ENCODE results near the gene PDE9A.

Gene PDE9A

DNA sequence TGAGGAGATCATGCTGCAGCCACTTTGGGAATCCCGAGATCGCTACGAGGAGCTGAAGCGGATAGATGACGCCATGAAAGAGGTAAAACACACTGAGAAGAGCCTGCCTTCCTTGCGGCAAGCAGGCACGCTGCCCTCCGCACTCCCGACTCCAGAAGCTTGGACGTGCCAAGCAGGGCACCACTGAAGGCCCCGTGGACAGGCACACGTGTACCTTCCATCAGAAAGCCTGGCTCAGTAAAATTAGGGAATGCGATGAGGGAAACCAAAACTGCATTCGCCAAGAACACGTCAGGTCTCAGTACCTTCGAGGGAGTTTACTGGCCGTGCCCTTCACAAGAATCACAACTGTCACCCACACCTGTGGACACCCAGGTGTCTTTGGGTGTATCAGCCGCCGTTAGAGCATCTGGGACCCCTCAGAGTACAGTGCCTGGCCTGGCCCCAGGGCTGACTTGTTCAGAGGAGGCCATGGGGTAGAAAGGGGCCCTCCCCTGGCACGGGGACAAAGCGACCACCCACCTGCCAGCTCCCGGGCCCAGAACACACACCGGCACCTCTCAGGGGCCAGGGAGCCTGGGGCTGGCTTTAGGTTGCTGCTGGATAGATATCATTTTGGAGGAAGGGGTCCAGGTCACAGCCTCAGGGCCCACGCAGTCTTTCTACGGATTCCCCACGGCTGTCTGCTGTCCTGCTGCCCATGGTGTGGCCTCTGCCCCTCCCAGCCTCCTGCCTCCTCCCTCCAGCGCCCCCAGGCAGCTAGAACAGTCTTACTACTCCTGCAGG is 117.5 kb downstream of the PDE9A start:
- TF ChIP-seq TCF12 (IDR thresholded peaks at IDR 0.05; ENCODE audit: low read depth) (no peak), YY1 (IDR thresholded peaks at IDR 0.05; ENCODE audit: low read depth) (no peak), FOXM1 (IDR thresholded peaks at IDR 0.05; ENCODE audit: borderline replicate concordance, low read depth) (no peak), CREB1 (IDR thresholded peaks at IDR 0.05; ENCODE audit: low read depth) (no peak), NFIC (IDR thresholded peaks at IDR 0.05) (no peak), EP300 (IDR thresholded peaks at IDR 0.05; ENCODE audit: borderline replicate concordance) (no peak), EGR1 (IDR thresholded peaks at IDR 0.05) (no peak), TEAD4 (IDR thresholded peaks at IDR 0.05) (no peak), CEBPB (IDR thresholded peaks at IDR 0.05) (no peak), ZBTB7A (IDR thresholded peaks at IDR 0.05; ENCODE audit: low read depth) (no peak), TAF1 (IDR thresholded peaks at IDR 0.05; ENCODE audit: low read depth) (no peak)
- TF ChIP-seq, protein P1, sequence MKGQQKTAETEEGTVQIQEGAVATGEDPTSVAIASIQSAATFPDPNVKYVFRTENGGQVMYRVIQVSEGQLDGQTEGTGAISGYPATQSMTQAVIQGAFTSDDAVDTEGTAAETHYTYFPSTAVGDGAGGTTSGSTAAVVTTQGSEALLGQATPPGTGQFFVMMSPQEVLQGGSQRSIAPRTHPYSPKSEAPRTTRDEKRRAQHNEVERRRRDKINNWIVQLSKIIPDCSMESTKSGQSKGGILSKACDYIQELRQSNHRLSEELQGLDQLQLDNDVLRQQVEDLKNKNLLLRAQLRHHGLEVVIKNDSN (IDR thresholded peaks at IDR 0.05): no peak
- TF ChIP-seq, protein P2, sequence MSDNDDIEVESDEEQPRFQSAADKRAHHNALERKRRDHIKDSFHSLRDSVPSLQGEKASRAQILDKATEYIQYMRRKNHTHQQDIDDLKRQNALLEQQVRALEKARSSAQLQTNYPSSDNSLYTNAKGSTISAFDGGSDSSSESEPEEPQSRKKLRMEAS (IDR thresholded peaks at IDR 0.05): no peak
- TF ChIP-seq, protein P3, sequence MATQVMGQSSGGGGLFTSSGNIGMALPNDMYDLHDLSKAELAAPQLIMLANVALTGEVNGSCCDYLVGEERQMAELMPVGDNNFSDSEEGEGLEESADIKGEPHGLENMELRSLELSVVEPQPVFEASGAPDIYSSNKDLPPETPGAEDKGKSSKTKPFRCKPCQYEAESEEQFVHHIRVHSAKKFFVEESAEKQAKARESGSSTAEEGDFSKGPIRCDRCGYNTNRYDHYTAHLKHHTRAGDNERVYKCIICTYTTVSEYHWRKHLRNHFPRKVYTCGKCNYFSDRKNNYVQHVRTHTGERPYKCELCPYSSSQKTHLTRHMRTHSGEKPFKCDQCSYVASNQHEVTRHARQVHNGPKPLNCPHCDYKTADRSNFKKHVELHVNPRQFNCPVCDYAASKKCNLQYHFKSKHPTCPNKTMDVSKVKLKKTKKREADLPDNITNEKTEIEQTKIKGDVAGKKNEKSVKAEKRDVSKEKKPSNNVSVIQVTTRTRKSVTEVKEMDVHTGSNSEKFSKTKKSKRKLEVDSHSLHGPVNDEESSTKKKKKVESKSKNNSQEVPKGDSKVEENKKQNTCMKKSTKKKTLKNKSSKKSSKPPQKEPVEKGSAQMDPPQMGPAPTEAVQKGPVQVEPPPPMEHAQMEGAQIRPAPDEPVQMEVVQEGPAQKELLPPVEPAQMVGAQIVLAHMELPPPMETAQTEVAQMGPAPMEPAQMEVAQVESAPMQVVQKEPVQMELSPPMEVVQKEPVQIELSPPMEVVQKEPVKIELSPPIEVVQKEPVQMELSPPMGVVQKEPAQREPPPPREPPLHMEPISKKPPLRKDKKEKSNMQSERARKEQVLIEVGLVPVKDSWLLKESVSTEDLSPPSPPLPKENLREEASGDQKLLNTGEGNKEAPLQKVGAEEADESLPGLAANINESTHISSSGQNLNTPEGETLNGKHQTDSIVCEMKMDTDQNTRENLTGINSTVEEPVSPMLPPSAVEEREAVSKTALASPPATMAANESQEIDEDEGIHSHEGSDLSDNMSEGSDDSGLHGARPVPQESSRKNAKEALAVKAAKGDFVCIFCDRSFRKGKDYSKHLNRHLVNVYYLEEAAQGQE (IDR thresholded peaks at IDR 0.05; ENCODE audit: low read depth): no peak

DNA sequence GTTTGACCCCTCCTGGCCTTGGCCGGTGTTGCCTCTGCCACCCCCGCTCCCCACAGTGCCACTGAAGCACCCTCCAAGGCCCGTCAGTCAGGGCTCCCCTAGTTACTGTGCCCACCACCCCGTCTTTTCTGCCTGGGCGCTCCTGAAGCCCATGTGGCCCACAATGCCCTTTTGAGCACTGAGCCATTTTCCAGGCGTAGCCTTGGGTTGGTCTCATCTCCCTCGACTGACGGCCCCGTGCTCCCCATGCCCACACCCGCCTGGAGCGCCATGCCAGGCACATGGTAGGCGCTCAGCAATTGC is 118.0 kb downstream of the PDE9A start:
- TF ChIP-seq TEAD4 (IDR thresholded peaks at IDR 0.05) (no peak), CEBPB (IDR thresholded peaks at IDR 0.05) (no peak), CREB1 (IDR thresholded peaks at IDR 0.05; ENCODE audit: low read depth) (no peak), YY1 (IDR thresholded peaks at IDR 0.05; ENCODE audit: low read depth) (no peak), TAF1 (IDR thresholded peaks at IDR 0.05; ENCODE audit: low read depth) (no peak), RAD21 (IDR thresholded peaks at IDR 0.05; ENCODE audit: low read depth) (no peak), EP300 (IDR thresholded peaks at IDR 0.05; ENCODE audit: borderline replicate concordance) (no peak), NFIC (IDR thresholded peaks at IDR 0.05) (no peak), ZBTB7A (IDR thresholded peaks at IDR 0.05; ENCODE audit: low read depth) (no peak), FOXM1 (IDR thresholded peaks at IDR 0.05; ENCODE audit: borderline replicate concordance, low read depth) (no peak), EGR1 (IDR thresholded peaks at IDR 0.05) (no peak), TCF12 (IDR thresholded peaks at IDR 0.05; ENCODE audit: low read depth) (no peak)
- TF ChIP-seq, protein P1 (IDR thresholded peaks at IDR 0.05): no peak
- TF ChIP-seq, protein P3 (IDR thresholded peaks at IDR 0.05; ENCODE audit: low read depth): no peak
- TF ChIP-seq, protein P2 (IDR thresholded peaks at IDR 0.05): no peak

DNA sequence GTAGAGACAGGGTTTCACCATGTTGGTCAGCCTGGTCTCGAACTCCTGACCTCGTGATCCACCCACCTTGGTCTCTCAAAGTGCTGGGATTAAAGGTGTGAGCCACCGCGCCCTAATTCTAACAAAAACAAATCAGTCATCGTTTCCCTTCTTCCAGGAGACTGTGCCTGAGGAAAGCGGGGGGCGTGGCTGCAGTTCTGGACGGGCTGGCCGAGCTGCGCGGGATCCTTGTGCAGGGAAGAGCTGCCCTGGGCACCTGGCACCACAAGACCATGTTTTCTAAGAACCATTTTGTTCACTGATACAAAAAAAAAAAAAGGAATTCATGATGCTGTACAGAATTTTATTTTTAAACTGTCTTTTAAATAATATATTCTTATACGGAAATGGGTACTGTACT is 121.7 kb downstream of the PDE9A start:
- TF ChIP-seq TCF12 (IDR thresholded peaks at IDR 0.05; ENCODE audit: low read depth): no peak
- TF ChIP-seq TEAD4 (IDR thresholded peaks at IDR 0.05): no peak
- TF ChIP-seq, protein P3 (IDR thresholded peaks at IDR 0.05; ENCODE audit: low read depth): no peak
- TF ChIP-seq TAF1 (IDR thresholded peaks at IDR 0.05; ENCODE audit: low read depth): no peak
- no peak for TF ChIP-seq FOXM1 (IDR thresholded peaks at IDR 0.05; ENCODE audit: borderline replicate concordance, low read depth)
- TF ChIP-seq EP300 (IDR thresholded peaks at IDR 0.05; ENCODE audit: borderline replicate concordance): no peak
- no peak for TF ChIP-seq CREB1 (IDR thresholded peaks at IDR 0.05; ENCODE audit: low read depth)
- TF ChIP-seq, protein P2 (IDR thresholded peaks at IDR 0.05): no peak
- TF ChIP-seq, protein P1 (IDR thresholded peaks at IDR 0.05): no peak
- no peak for TF ChIP-seq YY1 (IDR thresholded peaks at IDR 0.05; ENCODE audit: low read depth)
- TF ChIP-seq CEBPB (IDR thresholded peaks at IDR 0.05): no peak
- TF ChIP-seq EGR1 (IDR thresholded peaks at IDR 0.05): no peak
- no peak for TF ChIP-seq RAD21 (IDR thresholded peaks at IDR 0.05; ENCODE audit: low read depth)
- no peak for TF ChIP-seq NFIC (IDR thresholded peaks at IDR 0.05)
- no peak for TF ChIP-seq ZBTB7A (IDR thresholded peaks at IDR 0.05; ENCODE audit: low read depth)

Data from Ishikawa (cell line).